GM12878 (cell line): ENCODE data around the gene CARS2. TPM values are rescaled to one million over a fixed set of nuclear protein-coding genes. Genes with fewer than 3 reads are reported as not detected.

Experiments used
- ATAC-seq: fragments of 200-7000 bp; cut with Tn5 transposase; 3 replicates; pipeline ENCODE4 v1.9.1; 2020; ENCODE audit warnings: mild to moderate bottlenecking, moderate library complexity
- BruUV-seq: library from RNA; stranded (reverse); fragments of 400-500 nt; replicated peaks from 2 replicates; lab custom pipeline; 2021; lab: Mats Ljungman, UMichigan
- CTCF ChIA-PET: fragments of 300-600 bp; sonication (Branson Sonifier 250); formaldehyde crosslinking; extraction: SDS; loops from one replicate; lab custom pipeline; 2021; ENCODE audit warnings: inconsistent platforms; lab: Yijun Ruan, JAX
- POLR2A ChIA-PET: fragments of 350-600 bp; formaldehyde crosslinking; extraction: SDS; loops from one replicate; lab custom pipeline; 2021; ENCODE audit warnings: inconsistent platforms; lab: Charles Lee
- RAD21 ChIA-PET: fragments of 300-600 bp; sonication (Branson Sonifier 250); formaldehyde crosslinking; loops from one replicate; lab custom pipeline; 2023; ENCODE audit warnings: antibody characterized with exemption; ENCODE audit not compliant: unreplicated experiment; lab: Charles Lee
- SMC1A ChIA-PET: fragments of 300-600 bp; sonication (Branson Sonifier 250); formaldehyde crosslinking; loops from one replicate; lab custom pipeline; 2023; ENCODE audit not compliant: unreplicated experiment, uncharacterized antibody; lab: Charles Lee
- DNase-seq: peaks from one replicate; pipeline ENCODE4 v3.0.0-alpha.2; 2011; ENCODE audit warnings: low read depth, low spot score
- FAIRE-seq: peaks from 3 replicates; lab custom pipeline; 2011; peaks lifted over from hg19 to GRCh38; lab: Jason Lieb, UNC
- H2AFZ ChIP-seq: 2 replicates; pipeline ENCODE4 v1.6.0; 2011; ENCODE audit warnings: low read depth, low read length, control low read depth; ENCODE audit not compliant: control insufficient read depth
- H3K27ac ChIP-seq: 2 replicates; pipeline ENCODE4 v1.5.1; 2011; ENCODE audit warnings: control low read depth; ENCODE audit not compliant: control insufficient read depth, insufficient read depth
- H3K27me3 ChIP-seq, 2 experiments: replicated peaks in 1 of 2; 2 replicates each; pipeline versions ENCODE4 v1.6.0 to v1.6.1; 2011; ENCODE audit warnings: low read length in 1 of 2; ENCODE audit not compliant: control insufficient read depth in 2 of 2, insufficient read depth in 2 of 2
- H3K36me3 ChIP-seq, 2 experiments: 2 replicates each; pipeline ENCODE4 v1.5.1; 2011; ENCODE audit warnings: low read length in 1 of 2; ENCODE audit not compliant: control insufficient read depth in 2 of 2, insufficient read depth in 2 of 2
- H3K4me1 ChIP-seq: 2 replicates; pipeline ENCODE4 v1.6.1; 2011; ENCODE audit warnings: mild to moderate bottlenecking, low read length, moderate library complexity, mixed read lengths; ENCODE audit not compliant: control insufficient read depth, insufficient read depth
- H3K4me2 ChIP-seq: 2 replicates; pipeline ENCODE4 v1.6.0; 2011; ENCODE audit warnings: control low read depth; ENCODE audit not compliant: control insufficient read depth, insufficient read depth
- H3K4me3 ChIP-seq: fragments of 200-600 bp; sonication (generic); 2 replicates; pipeline ENCODE4 v1.5.1; 2016
- H3K79me2 ChIP-seq: 2 replicates; pipeline ENCODE4 v1.6.0; 2011; ENCODE audit warnings: low read length; ENCODE audit not compliant: control insufficient read depth, insufficient read depth
- H3K9ac ChIP-seq: 2 replicates; pipeline ENCODE4 v1.8.0; 2011; ENCODE audit warnings: low read length, control low read depth, mixed read lengths; ENCODE audit not compliant: control insufficient read depth, insufficient read depth
- H3K9me3 ChIP-seq: replicated peaks from 3 replicates; pipeline ENCODE4 v1.5.1; 2011; ENCODE audit warnings: mild to moderate bottlenecking, low read length; ENCODE audit not compliant: control insufficient read depth, insufficient read depth
- H4K20me1 ChIP-seq: 2 replicates; pipeline ENCODE4 v1.6.0; 2011; ENCODE audit not compliant: control insufficient read depth, insufficient read depth
- NFYB ChIP-seq: IDR thresholded peaks from 2 replicates; pipeline ENCODE4 v1.6.1; 2011; ENCODE audit warnings: low read depth, mild to moderate bottlenecking, low read length, improper control_type of control experiment, moderate library complexity; ENCODE audit not compliant: insufficient read depth
- YY1 ChIP-seq: IDR thresholded peaks from 2 replicates; pipeline ENCODE4 v1.6.1; 2011; ENCODE audit warnings: low read depth, mild to moderate bottlenecking, low read length
- WGBS: methylation state at CpG from one replicate; pipeline ENCODE4 v1.1.6; 2016; ENCODE audit warnings: low lambda C conversion rate; ENCODE audit not compliant: insufficient replicate concordance, insufficient coverage; ENCODE audit errors: missing lambda C conversion rate; 5-methylcytosine and 5-hydroxymethylcytosine counted together
- in situ Hi-C: fragments of 300-500 bp; cut with MboI; formaldehyde crosslinking; loops from 9 replicates; pipeline ENCODE4 v1.14.3; 2018; ENCODE audit warnings: mixed read lengths
- intact Hi-C: fragments of 100-400 bp; cut with micrococcal nuclease; formaldehyde crosslinking; loops from one replicate; pipeline ENCODE4 v1.14.2; 2022; ENCODE audit not compliant: unreplicated experiment
- polyA plus RNA-seq, 11 experiments: library from polyadenylated mRNA; depleted of rRNA in 4 of 11; unstranded in 6 of 11; stranded (reverse) in 5 of 11; fragments of >200 nt; fragmentation: Nextera tagmentation in 4 of 11; fragmentation: Illumina TruSeq in 1 of 11; extraction: Ambion mirVana in 4 of 11; extraction: Trizol in 1 of 11; gene quantifications; 1 replicate in 1 of 11; 2 replicates in 10 of 11; pipeline versions ENCODE4 v1.2.1 to v1.2.3, GENCODE V29; 2011 to 2016; ENCODE audit warnings: inconsistent platforms in 2 of 11, missing spikeins in 2 of 11, low read depth in 1 of 11
- total RNA-seq, 4 experiments: library from RNA; depleted of rRNA in 3 of 4; stranded (reverse); fragments of >200 nt in 3 of 4; fragmentation: Illumina TruSeq in 1 of 4; extraction: Trizol in 1 of 4; gene quantifications; 2 replicates each; pipeline versions ENCODE4 v1.2.1 to v1.2.3, GENCODE V29; 2013 to 2021
- TF ChIP-seq, protein P1 (sequence below), 3 experiments: IDR thresholded peaks in 2 of 3; conservative IDR thresholded peaks in 1 of 3; 2 replicates each; pipeline ENCODE4 v1.5.1; 2011; ENCODE audit warnings: low read depth in 3 of 3, low read length in 3 of 3, mild to moderate bottlenecking in 3 of 3, control low read depth in 2 of 3, moderate library complexity in 2 of 3, inconsistent platforms in 1 of 3, mixed read lengths in 1 of 3; ENCODE audit not compliant: control insufficient read depth in 2 of 3, insufficient read depth in 1 of 3; ENCODE audit errors: extremely low read depth in 1 of 3
- TF ChIP-seq, protein P2 (sequence below): IDR thresholded peaks from 2 replicates; pipeline ENCODE4 v1.6.1; 2011; ENCODE audit warnings: mild to moderate bottlenecking, low read depth, low read length, moderate library complexity; ENCODE audit not compliant: insufficient replicate concordance

The CARS2 gene
- total and polyA plus RNA-seq, 10 of the 15 experiments (the other 5 are each of a cell fraction or from before 2014, with no cell fraction given): 4.2 to 101 (median 61.5) TPM

DNA sequence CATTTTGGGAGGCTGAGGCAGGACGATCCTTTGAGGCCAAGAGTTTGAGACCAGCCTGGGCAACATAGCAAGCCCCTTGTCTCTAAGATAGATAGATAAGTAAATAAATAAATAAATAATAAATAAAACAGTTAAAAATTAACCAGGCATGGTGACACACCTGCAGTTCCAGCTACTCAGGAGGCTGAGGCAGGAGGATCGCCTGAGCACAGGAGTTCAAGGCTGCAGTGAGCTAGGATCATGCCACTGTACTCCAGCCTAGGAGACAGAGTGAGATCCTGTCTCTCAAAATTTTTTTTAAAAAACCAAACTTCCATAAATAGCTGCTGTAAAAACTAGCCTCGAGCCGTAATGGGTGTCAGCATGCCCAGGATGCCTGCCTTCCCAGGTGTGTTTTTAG is 104.9 kb downstream of the CARS2 start:
- RAD21 ChIA-PET: interaction anchor here (0.9 kb wide), 1 partner anchor 9 kb away, joined by 3 read pairs; no protein-coding TSS in a partner anchor
- H4K20me1 ChIP-seq: no peaks in the 10 kb centered on the region
- in situ Hi-C loops: no loop called here

More for the DNA sequence above, 104.9 kb downstream of the CARS2 start:
- 76% methylated on average over 4 of the region's 4 CpGs for WGBS
- BruUV-seq: no TSS peak
- no peak for FAIRE-seq
- H3K4me3 ChIP-seq: no peak overlapping the region
- no peak for DNase-seq
- H3K4me1 ChIP-seq: no peaks in the 10 kb centered on the region
- SMC1A ChIA-PET: no interaction called here
- H3K27me3 ChIP-seq: no peaks in the 10 kb centered on the region
- no peaks in the 10 kb centered on the region for H3K36me3 ChIP-seq
- no peak for ATAC-seq
- H3K9me3 ChIP-seq: no peaks in the 10 kb centered on the region
- H3K27ac ChIP-seq: no peak overlapping the region
- TF ChIP-seq, protein P1, sequence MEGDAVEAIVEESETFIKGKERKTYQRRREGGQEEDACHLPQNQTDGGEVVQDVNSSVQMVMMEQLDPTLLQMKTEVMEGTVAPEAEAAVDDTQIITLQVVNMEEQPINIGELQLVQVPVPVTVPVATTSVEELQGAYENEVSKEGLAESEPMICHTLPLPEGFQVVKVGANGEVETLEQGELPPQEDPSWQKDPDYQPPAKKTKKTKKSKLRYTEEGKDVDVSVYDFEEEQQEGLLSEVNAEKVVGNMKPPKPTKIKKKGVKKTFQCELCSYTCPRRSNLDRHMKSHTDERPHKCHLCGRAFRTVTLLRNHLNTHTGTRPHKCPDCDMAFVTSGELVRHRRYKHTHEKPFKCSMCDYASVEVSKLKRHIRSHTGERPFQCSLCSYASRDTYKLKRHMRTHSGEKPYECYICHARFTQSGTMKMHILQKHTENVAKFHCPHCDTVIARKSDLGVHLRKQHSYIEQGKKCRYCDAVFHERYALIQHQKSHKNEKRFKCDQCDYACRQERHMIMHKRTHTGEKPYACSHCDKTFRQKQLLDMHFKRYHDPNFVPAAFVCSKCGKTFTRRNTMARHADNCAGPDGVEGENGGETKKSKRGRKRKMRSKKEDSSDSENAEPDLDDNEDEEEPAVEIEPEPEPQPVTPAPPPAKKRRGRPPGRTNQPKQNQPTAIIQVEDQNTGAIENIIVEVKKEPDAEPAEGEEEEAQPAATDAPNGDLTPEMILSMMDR (IDR thresholded peaks at IDR 0.05 in 2 of 3, conservative IDR thresholded peaks at IDR 0.05 in 1 of 3; ENCODE audit: control insufficient read depth in 2 of 3, extremely low read depth in 1 of 3, insufficient read depth in 1 of 3, low read depth in 3 of 3, low read length in 3 of 3): no peak
- TF ChIP-seq NFYB: no peak
- TF ChIP-seq, protein P2, sequence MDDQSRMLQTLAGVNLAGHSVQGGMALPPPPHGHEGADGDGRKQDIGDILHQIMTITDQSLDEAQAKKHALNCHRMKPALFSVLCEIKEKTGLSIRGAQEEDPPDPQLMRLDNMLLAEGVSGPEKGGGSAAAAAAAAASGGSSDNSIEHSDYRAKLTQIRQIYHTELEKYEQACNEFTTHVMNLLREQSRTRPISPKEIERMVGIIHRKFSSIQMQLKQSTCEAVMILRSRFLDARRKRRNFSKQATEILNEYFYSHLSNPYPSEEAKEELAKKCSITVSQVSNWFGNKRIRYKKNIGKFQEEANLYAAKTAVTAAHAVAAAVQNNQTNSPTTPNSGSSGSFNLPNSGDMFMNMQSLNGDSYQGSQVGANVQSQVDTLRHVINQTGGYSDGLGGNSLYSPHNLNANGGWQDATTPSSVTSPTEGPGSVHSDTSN: no peak
- TF ChIP-seq YY1: no peak
- no peak overlapping the region for H3K9ac ChIP-seq
- intact Hi-C loops: no loop called here
- H3K4me2 ChIP-seq: no peak overlapping the region
- no peaks in the 10 kb centered on the region for H3K79me2 ChIP-seq
- CTCF ChIA-PET: interaction anchor here (1.4 to 2.3 kb wide), 3 partner anchors 7 to 14 kb away, joined by 3 to 5 read pairs (median 5); partner anchors contain the start of gene NAXD
- POLR2A ChIA-PET: no interaction called here
- H2AFZ ChIP-seq: no peak overlapping the region
